ENCODE measurements around the gene GNAT2.

GNAT2 gene

GRCh38 chr1:109659145-109659544 lies 39.7 kb upstream of the GNAT2 start:
- Histone ChIP-seq H3K36me3 (ENCODE audit: control insufficient read depth, low read length) (no peaks in the 10 kb centered on the region), H3K9me2 (replicated peaks; ENCODE audit: control insufficient read depth, low read length) (no peaks in the 10 kb centered on the region), H3K9me3 (ENCODE audit: control insufficient read depth, insufficient read depth, low read length) (no peaks in the 10 kb centered on the region), H3F3A (ENCODE audit: control insufficient read depth, insufficient read depth) (no peaks in the 10 kb centered on the region), H3K4me1 (ENCODE audit: control insufficient read depth, low read length) (peaks cover 16% of the 10 kb centered on the region), H3K4me3 (ENCODE audit: low read length) (no peak overlapping the region), H3K79me2 (ENCODE audit: control insufficient read depth, low read length) (no peaks in the 10 kb centered on the region), H4K20me1 (ENCODE audit: control insufficient read depth, insufficient read depth, low read depth, low read length) (no peaks in the 10 kb centered on the region), H3K27me3 (ENCODE audit: control insufficient read depth, low read length) (peaks cover 7% of the 10 kb centered on the region; the same call in 1 of the 2 replicates), H3K4me2 (ENCODE audit: low read length) (no peak overlapping the region), H3K27ac (ENCODE audit: low read depth, low read length) (no peak overlapping the region)
- TF ChIP-seq CTCF (IDR thresholded peaks at IDR 0.05; ENCODE audit: low read depth, low read length, poor library complexity, severe bottlenecking) (no peak), EZH2phosphoT487 (IDR thresholded peaks at IDR 0.05; ENCODE audit: borderline replicate concordance, low read length) (no peak)

DNA sequence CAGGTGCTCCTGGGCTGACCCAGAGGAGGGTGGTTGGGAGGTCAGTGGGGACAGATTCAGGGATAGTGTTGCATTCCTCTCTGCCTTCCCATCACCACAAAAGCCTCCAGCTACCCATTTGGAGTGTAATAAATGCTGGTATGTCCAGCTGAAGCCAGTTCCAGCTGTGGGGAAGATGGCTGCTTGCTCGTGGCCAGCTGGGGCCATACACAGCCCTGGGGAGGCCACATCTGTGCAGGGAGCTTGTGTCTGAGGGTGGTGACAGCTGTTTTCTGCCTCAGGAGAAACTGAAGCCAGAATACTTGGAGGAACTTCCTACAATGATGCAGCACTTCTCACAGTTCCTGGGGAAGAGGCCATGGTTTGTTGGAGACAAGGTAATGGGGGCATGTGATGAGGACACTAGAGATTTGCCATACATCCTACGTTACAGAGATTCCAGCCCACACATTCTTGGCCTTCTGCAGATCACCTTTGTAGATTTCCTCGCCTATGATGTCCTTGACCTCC lies 39.2 kb upstream of the GNAT2 start:
- TF ChIP-seq EZH2phosphoT487 (IDR thresholded peaks at IDR 0.05; ENCODE audit: borderline replicate concordance, low read length) = no peak
- TF ChIP-seq CTCF (IDR thresholded peaks at IDR 0.05; ENCODE audit: low read depth, low read length, poor library complexity, severe bottlenecking) = no peak
- H3K36me3 ChIP-seq (ENCODE audit: control insufficient read depth, low read length) = no peaks in the 10 kb centered on the region
- H3K9me3 ChIP-seq (ENCODE audit: control insufficient read depth, insufficient read depth, low read length) = no peaks in the 10 kb centered on the region
- no peak overlapping the region for H3K27ac ChIP-seq (ENCODE audit: low read depth, low read length)
- no peak overlapping the region for H3K4me3 ChIP-seq (ENCODE audit: low read length)
- H3K79me2 ChIP-seq (ENCODE audit: control insufficient read depth, low read length) = no peaks in the 10 kb centered on the region
- H3K4me2 ChIP-seq (ENCODE audit: low read length) = no peak overlapping the region
- H3K9me2 ChIP-seq (replicated peaks; ENCODE audit: control insufficient read depth, low read length) = no peaks in the 10 kb centered on the region
- H4K20me1 ChIP-seq (ENCODE audit: control insufficient read depth, insufficient read depth, low read depth, low read length) = no peaks in the 10 kb centered on the region
- no peaks in the 10 kb centered on the region for H3F3A ChIP-seq (ENCODE audit: control insufficient read depth, insufficient read depth)
- H3K4me1 ChIP-seq (ENCODE audit: control insufficient read depth, low read length) = peaks cover 16% of the 10 kb centered on the region
- H3K27me3 ChIP-seq (ENCODE audit: control insufficient read depth, low read length) = peaks cover 7% of the 10 kb centered on the region; the same call in 1 of the 2 replicates

- no peaks in the 10 kb centered on the region for H3F3A ChIP-seq (ENCODE audit: control insufficient read depth, insufficient read depth)
- no peak overlapping the region for H3K27ac ChIP-seq (ENCODE audit: low read depth, low read length)
- no peaks in the 10 kb centered on the region for H3K79me2 ChIP-seq (ENCODE audit: control insufficient read depth, low read length)
- H4K20me1 ChIP-seq (ENCODE audit: control insufficient read depth, insufficient read depth, low read depth, low read length) = no peaks in the 10 kb centered on the region
- no peaks in the 10 kb centered on the region for H3K36me3 ChIP-seq (ENCODE audit: control insufficient read depth, low read length)
- no peaks in the 10 kb centered on the region for H3K9me3 ChIP-seq (ENCODE audit: control insufficient read depth, insufficient read depth, low read length)
- no peaks in the 10 kb centered on the region for H3K9me2 ChIP-seq (replicated peaks; ENCODE audit: control insufficient read depth, low read length)
- H3K4me3 ChIP-seq (ENCODE audit: low read length) = no peak overlapping the region
- H3K4me1 ChIP-seq (ENCODE audit: control insufficient read depth, low read length) = peaks cover 16% of the 10 kb centered on the region
- TF ChIP-seq EZH2phosphoT487 (IDR thresholded peaks at IDR 0.05; ENCODE audit: borderline replicate concordance, low read length) (no peak), CTCF (IDR thresholded peaks at IDR 0.05; ENCODE audit: low read depth, low read length, poor library complexity, severe bottlenecking) (no peak)
- H3K27me3 ChIP-seq (ENCODE audit: control insufficient read depth, low read length) = peaks cover 12% of the 10 kb centered on the region
- H3K4me2 ChIP-seq (ENCODE audit: low read length) = no peak overlapping the region
Measured at GRCh38 chr1:109657970-109658369, 38.6 kb upstream of the GNAT2 start.
